Sigmoid colon (tissue), 7 donors: Measurements from ENCODE around the gene PLEKHO2. TPM values are rescaled to one million over a fixed set of nuclear protein-coding genes. Genes with fewer than 3 reads are reported as not detected.

ENCODE experiments used
- DNase-seq: peaks from one replicate; pipeline ENCODE4 v3.0.0-alpha.2; 2019
- H3K27ac ChIP-seq, 4 donors: fragments of 200-600 bp; sonication (generic); one replicate each; pipeline ENCODE4 v1.5.1; 2016 to 2019; ENCODE audit warnings: mild to moderate bottlenecking in 1 of 4
- H3K27me3 ChIP-seq, 3 donors: fragments of 200-600 bp; sonication (generic); one replicate each; pipeline ENCODE4 v1.5.1; 2019; ENCODE audit warnings: mild to moderate bottlenecking in 1 of 3
- H3K36me3 ChIP-seq, 4 donors: fragments of 200-600 bp; sonication (generic); one replicate each; pipeline ENCODE4 v1.5.1; 2016 to 2019
- H3K4me1 ChIP-seq, 4 donors: fragments of 200-600 bp; sonication (generic); one replicate each; pipeline ENCODE4 v1.5.1; 2017 to 2019
- H3K4me3 ChIP-seq, 4 donors: fragments of 200-600 bp; sonication (generic); one replicate each; pipeline ENCODE4 v1.5.1; 2017 to 2019; ENCODE audit warnings: mild to moderate bottlenecking in 2 of 4, moderate library complexity in 1 of 4
- H3K9me3 ChIP-seq, 4 donors: fragments of 200-600 bp in 3 of 4; sonication (generic) in 3 of 4; one replicate each; pipeline versions ENCODE4 v1.5.1 to v1.6.1; 2013 to 2019
- CTCF ChIP-seq, 4 experiments: fragments of 450-650 bp in 3 of 4; fragments of 200-600 bp in 1 of 4; IDR thresholded peaks; one replicate each; pipeline ENCODE4 v1.5.1; 2016 to 2019; ENCODE audit warnings: antibody characterized with exemption in 4 of 4, mild to moderate bottlenecking in 3 of 4, moderate library complexity in 2 of 4
- EP300 ChIP-seq, 4 donors: sonication (generic); formaldehyde crosslinking; IDR thresholded peaks; one replicate each; pipeline ENCODE4 v1.6.1; 2017; ENCODE audit warnings: antibody characterized with exemption in 4 of 4
- POLR2A ChIP-seq, 2 donors: fragments of 450-650 bp; IDR thresholded peaks; one replicate each; pipeline ENCODE4 v1.6.1; 2016; ENCODE audit warnings: antibody characterized with exemption in 2 of 2, mild to moderate bottlenecking in 2 of 2, moderate library complexity in 2 of 2
- POLR2AphosphoS5 ChIP-seq, 4 donors: sonication (generic); formaldehyde crosslinking; IDR thresholded peaks; one replicate each; pipeline ENCODE4 v1.6.1; 2017; ENCODE audit warnings: antibody characterized with exemption in 4 of 4
- WGBS, 2 donors: extraction: QIAGEN DNeasy Blood & Tissue Kit; methylation state at CpG; one replicate each; pipeline ENCODE4 v1.1.7; 2013; 5-methylcytosine and 5-hydroxymethylcytosine counted together
- intact Hi-C: fragments of 100-400 bp; cut with DNase I; formaldehyde crosslinking; loops from one replicate; pipeline ENCODE4 v1.15.1; 2023
- polyA plus RNA-seq, 3 donors: library from polyadenylated mRNA; stranded (reverse); fragments of 200-250 nt; gene quantifications; one replicate each; pipeline ENCODE4 v1.2.3, GENCODE V29; 2013
- total RNA-seq, 4 donors: library from RNA; depleted of rRNA; stranded (reverse); fragments of >200 nt; gene quantifications; one replicate each; pipeline ENCODE4 v1.1.0, GENCODE V29; 2016
- donor health status: healthy with polysubstance abuse.
- donor health status: Bipolar disorder and iron deficiency.
- donor health status: healthy.

The PLEKHO2 gene
- total and polyA plus RNA-seq, 7 donors, result 11.4 to 43.4 (median 20.1) TPM

GRCh38 chr15:64851503-64851840 lies 9.8 kb downstream of the PLEKHO2 start:
- Histone ChIP-seq H3K4me1 (peaks cover 0 to 93% (median 82%) of the 10 kb centered on the region in 4 donors), H3K27ac (peak overlapping the region; percentile 81 to 98 (median 86))
- intact Hi-C loops, result no loop called here

GRCh38 chr15:64854041-64854440 lies 12.3 kb downstream of the PLEKHO2 start:
- peak overlapping the region; percentile 79 to 98 (median 87) for H3K27ac ChIP-seq
- H3K27me3 ChIP-seq, result no peaks in the 10 kb centered on the region
- no peaks in the 10 kb centered on the region for H3K9me3 ChIP-seq
- 72 to 83% methylated on average over 4 of the region's 4 CpGs for WGBS, 2 donors
- peak; percentile 65 for DNase-seq
- intact Hi-C loops, result no loop called here
- peaks cover 0 to 98% (median 87%) of the 10 kb centered on the region in 4 donors for H3K4me1 ChIP-seq
- H3K4me3 ChIP-seq, result no peak overlapping the region
- H3K36me3 ChIP-seq, result peaks cover 1 to 47% (median 7%) of the 10 kb centered on the region in 4 donors
- TF ChIP-seq POLR2AphosphoS5 (IDR thresholded peaks at IDR 0.05), result no peak
- no peak for TF ChIP-seq CTCF (IDR thresholded peaks at IDR 0.05)
- TF ChIP-seq POLR2A (IDR thresholded peaks at IDR 0.05), result no peak
- no peak for TF ChIP-seq EP300 (IDR thresholded peaks at IDR 0.05)

More at GRCh38 chr15:64851503-64851840, 9.8 kb downstream of the PLEKHO2 start:
- no peak overlapping the region for H3K4me3 ChIP-seq
- WGBS, 2 donors, result 68 to 79% methylated on average over 6 of the region's 6 CpGs
- H3K9me3 ChIP-seq, result no peaks in the 10 kb centered on the region
- TF ChIP-seq CTCF (IDR thresholded peaks at IDR 0.05), result no peak
- TF ChIP-seq POLR2A (IDR thresholded peaks at IDR 0.05), result no peak
- TF ChIP-seq POLR2AphosphoS5 (IDR thresholded peaks at IDR 0.05), result peak in 3 of 4 donors; percentile 45 to 58 (median 56)
- DNase-seq, result peak; percentile 84
- peaks cover 9 to 57% (median 11%) of the 10 kb centered on the region in 4 donors for H3K36me3 ChIP-seq
- no peaks in the 10 kb centered on the region for H3K27me3 ChIP-seq

GRCh38 chr15:64854526-64854925 lies 12.8 kb downstream of the PLEKHO2 start:
- peaks cover 0 to 99% (median 88%) of the 10 kb centered on the region in 4 donors for H3K4me1 ChIP-seq
- H3K4me3 ChIP-seq, result no peak overlapping the region
- H3K27ac ChIP-seq, result peak overlapping the region; percentile 79 to 98 (median 87)
- H3K9me3 ChIP-seq, result no peaks in the 10 kb centered on the region
- TF ChIP-seq POLR2A (IDR thresholded peaks at IDR 0.05) (no peak), EP300 (IDR thresholded peaks at IDR 0.05) (no peak), CTCF (IDR thresholded peaks at IDR 0.05) (no peak), POLR2AphosphoS5 (IDR thresholded peaks at IDR 0.05) (no peak)
- peak; percentile 69 for DNase-seq
- peaks cover 0 to 47% (median 6%) of the 10 kb centered on the region in 4 donors for H3K36me3 ChIP-seq
- intact Hi-C loops, result no loop called here
- no peaks in the 10 kb centered on the region for H3K27me3 ChIP-seq
- 87 to 91% methylated on average over 3 of the region's 3 CpGs for WGBS, 2 donors

- no peak overlapping the region for H3K4me3 ChIP-seq
- peak; percentile 42 for DNase-seq
- no peak for TF ChIP-seq POLR2A (IDR thresholded peaks at IDR 0.05)
- no peak for TF ChIP-seq CTCF (IDR thresholded peaks at IDR 0.05)
- TF ChIP-seq POLR2AphosphoS5 (IDR thresholded peaks at IDR 0.05), result no peak
- no peak for TF ChIP-seq EP300 (IDR thresholded peaks at IDR 0.05)
- H3K36me3 ChIP-seq, result peaks cover 5 to 47% (median 12%) of the 10 kb centered on the region in 4 donors
- peaks cover 0 to 96% (median 87%) of the 10 kb centered on the region in 4 donors for H3K4me1 ChIP-seq
- intact Hi-C loops, result no loop called here
- H3K9me3 ChIP-seq, result no peaks in the 10 kb centered on the region
- WGBS, 2 donors, result 81 to 84% methylated on average over 7 of the region's 7 CpGs
- H3K27me3 ChIP-seq, result no peaks in the 10 kb centered on the region
- peak overlapping the region; percentile 79 to 98 (median 87) for H3K27ac ChIP-seq
These were observed 13.7 kb downstream of the PLEKHO2 start for GRCh38 chr15:64855205-64855975.
